HepG2 (cell line): ENCODE results near the gene PTS. TPM values are rescaled to one million over a fixed set of nuclear protein-coding genes. Genes with fewer than 3 reads are reported as not detected.

Experiments used
- FOXA3 ChIP-seq: IDR thresholded peaks from 2 replicates; pipeline ENCODE4 v1.6.1; 2016; ENCODE audit warnings: missing genetic modification reagents, missing compliant biosample characterization
- LRRFIP1 ChIP-seq: sonication (generic); formaldehyde crosslinking; conservative IDR thresholded peaks from 2 replicates; pipeline ENCODE4 v1.4.0; 2020; ENCODE audit warnings: missing genetic modification reagents
- RBM39 ChIP-seq: fragments of 200-400 bp; formaldehyde crosslinking; IDR thresholded peaks from one replicate; pipeline ENCODE4 v1.6.1; 2018; ENCODE audit warnings: antibody characterized with exemption, mild to moderate bottlenecking, low read depth, low read length; ENCODE audit not compliant: poor library complexity, severe bottlenecking
- ZNF350 ChIP-seq: sonication (generic); formaldehyde crosslinking; IDR thresholded peaks from 2 replicates; pipeline ENCODE4 v1.4.0; 2020; ENCODE audit warnings: mild to moderate bottlenecking, low read depth, missing genetic modification reagents, borderline replicate concordance
- polyA plus RNA-seq, 8 experiments: library from polyadenylated mRNA; depleted of rRNA in 3 of 8; stranded (reverse) in 7 of 8; unstranded in 1 of 8; fragments of >200 nt; fragmentation: Illumina TruSeq in 4 of 8; extraction: Trizol in 4 of 8; gene quantifications; 2 replicates each; pipeline versions ENCODE4 v1.2.1 to v1.2.3, GENCODE V29; 2011 to 2016; ENCODE audit warnings: low read depth in 4 of 8, missing spikeins in 1 of 8, mixed read lengths in 1 of 8; ENCODE audit not compliant: insufficient read depth in 1 of 8
- total RNA-seq, 5 experiments: library from RNA; depleted of rRNA; stranded (reverse); fragments of >200 nt; fragmentation: Illumina TruSeq; extraction: Trizol; gene quantifications; 2 replicates each; pipeline ENCODE4 v1.2.3, GENCODE V29; 2016; ENCODE audit warnings: low read depth in 1 of 5
- TF ChIP-seq, protein P1 (sequence below): IDR thresholded peaks from 2 replicates; pipeline ENCODE4 v1.6.1; 2016; ENCODE audit warnings: mild to moderate bottlenecking
- TF ChIP-seq, protein P2 (sequence below): sonication (generic); formaldehyde crosslinking; conservative IDR thresholded peaks from 2 replicates; pipeline ENCODE4 v1.8.0; 2022; ENCODE audit warnings: low read depth, missing genetic modification reagents

The PTS gene
- total and polyA plus RNA-seq, 2 of the 13 experiments (the other 11 are each of a cell fraction or from before 2014, with no cell fraction given): 33.6 to 49.3 TPM

DNA sequence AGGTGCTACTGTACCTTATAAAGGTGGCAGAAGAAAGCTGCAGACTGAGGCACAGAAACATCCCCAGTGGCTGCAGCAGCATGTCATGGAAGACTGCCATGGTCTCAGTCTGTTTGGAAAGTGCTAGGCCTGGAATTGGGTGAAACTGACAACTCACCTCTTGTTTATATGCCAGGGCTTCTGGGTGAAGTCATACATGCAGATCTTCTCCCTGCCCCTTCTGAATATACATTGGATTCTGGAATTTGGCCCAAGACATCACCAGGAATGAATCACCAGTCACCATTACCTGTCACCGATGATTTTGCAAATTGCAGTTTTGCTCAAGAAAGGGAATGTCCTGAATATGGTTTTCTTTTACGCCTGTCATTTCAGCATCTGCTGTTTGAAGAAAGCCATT, 34.3 kb downstream of the PTS start, which contains the start of gene PLET1 (continued):
- TF ChIP-seq LRRFIP1 (CRISPR knock-in tag): no peak
- TF ChIP-seq ZNF350 (CRISPR knock-in tag): no peak
- TF ChIP-seq, protein P1, sequence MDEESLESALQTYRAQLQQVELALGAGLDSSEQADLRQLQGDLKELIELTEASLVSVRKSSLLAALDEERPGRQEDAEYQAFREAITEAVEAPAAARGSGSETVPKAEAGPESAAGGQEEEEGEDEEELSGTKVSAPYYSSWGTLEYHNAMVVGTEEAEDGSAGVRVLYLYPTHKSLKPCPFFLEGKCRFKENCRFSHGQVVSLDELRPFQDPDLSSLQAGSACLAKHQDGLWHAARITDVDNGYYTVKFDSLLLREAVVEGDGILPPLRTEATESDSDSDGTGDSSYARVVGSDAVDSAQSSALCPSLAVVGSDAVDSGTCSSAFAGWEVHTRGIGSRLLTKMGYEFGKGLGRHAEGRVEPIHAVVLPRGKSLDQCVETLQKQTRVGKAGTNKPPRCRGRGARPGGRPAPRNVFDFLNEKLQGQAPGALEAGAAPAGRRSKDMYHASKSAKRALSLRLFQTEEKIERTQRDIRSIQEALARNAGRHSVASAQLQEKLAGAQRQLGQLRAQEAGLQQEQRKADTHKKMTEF (CRISPR knock-in tag): no peak
- no peak for TF ChIP-seq FOXA3
- no peak for TF ChIP-seq RBM39
- TF ChIP-seq, protein P2, sequence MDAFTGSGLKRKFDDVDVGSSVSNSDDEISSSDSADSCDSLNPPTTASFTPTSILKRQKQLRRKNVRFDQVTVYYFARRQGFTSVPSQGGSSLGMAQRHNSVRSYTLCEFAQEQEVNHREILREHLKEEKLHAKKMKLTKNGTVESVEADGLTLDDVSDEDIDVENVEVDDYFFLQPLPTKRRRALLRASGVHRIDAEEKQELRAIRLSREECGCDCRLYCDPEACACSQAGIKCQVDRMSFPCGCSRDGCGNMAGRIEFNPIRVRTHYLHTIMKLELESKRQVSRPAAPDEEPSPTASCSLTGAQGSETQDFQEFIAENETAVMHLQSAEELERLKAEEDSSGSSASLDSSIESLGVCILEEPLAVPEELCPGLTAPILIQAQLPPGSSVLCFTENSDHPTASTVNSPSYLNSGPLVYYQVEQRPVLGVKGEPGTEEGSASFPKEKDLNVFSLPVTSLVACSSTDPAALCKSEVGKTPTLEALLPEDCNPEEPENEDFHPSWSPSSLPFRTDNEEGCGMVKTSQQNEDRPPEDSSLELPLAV (CRISPR knock-in tag): no peak
